Spleen (tissue), 7 donors: ENCODE measurements around the gene TBC1D32.
"Not testable (repeated sequence)": the region's sequence is repeated elsewhere in the genome, so short reads cannot be mapped to it uniquely, and the experiment has no call there.

Source experiments
- POLR2A ChIP-seq, 3 donors: fragments of 450-650 bp; IDR thresholded peaks; one replicate each; pipeline ENCODE4 v1.5.1; 2017; ENCODE audit warnings: antibody characterized with exemption in 3 of 3, mild to moderate bottlenecking in 1 of 3
- POLR2AphosphoS5 ChIP-seq, 3 donors: sonication (generic); formaldehyde crosslinking; IDR thresholded peaks; one replicate each; pipeline ENCODE4 v1.5.1; 2017; ENCODE audit warnings: antibody characterized with exemption in 3 of 3
- TF ChIP-seq, protein P1 (sequence below), 11 experiments: fragments of 200-600 bp in 7 of 11; fragments of 450-650 bp in 4 of 11; sonication (generic) in 4 of 11; IDR thresholded peaks in 8 of 11; conservative IDR thresholded peaks in 3 of 11; 1 replicate in 7 of 11; 2 replicates in 4 of 11; pipeline versions ENCODE4 v1.4.0 to v1.8.0; 2016 to 2021; ENCODE audit warnings: antibody characterized with exemption in 11 of 11, inconsistent platforms in 4 of 11, mild to moderate bottlenecking in 1 of 11
- donor health status: DM: no; HTN: no; CAD: no; lungs with moderate emphysema.
- donor health status: DM: no; HTN: no; CAD: no.
- donor health status: DM: no; HTN: no; CAD: no.

DNA sequence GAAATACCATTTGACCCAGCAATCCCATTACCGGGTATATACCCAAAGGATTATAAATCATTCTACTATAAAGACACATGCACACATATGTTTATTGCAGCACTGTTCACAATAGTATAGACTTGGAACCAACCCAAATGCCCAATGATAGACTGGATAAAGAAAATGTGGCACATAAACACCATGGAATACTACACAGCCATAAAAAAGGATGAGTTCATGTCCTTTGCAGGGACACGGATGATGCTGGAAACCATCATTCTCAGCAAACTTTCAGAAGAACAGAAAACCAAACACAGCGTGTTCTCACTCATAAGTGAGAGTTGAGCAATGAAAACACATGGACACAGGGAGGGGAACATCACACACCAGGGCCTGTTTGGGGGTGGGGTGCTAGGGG lies 33.1 kb downstream of the TBC1D32 start:
- TF ChIP-seq, protein P1, sequence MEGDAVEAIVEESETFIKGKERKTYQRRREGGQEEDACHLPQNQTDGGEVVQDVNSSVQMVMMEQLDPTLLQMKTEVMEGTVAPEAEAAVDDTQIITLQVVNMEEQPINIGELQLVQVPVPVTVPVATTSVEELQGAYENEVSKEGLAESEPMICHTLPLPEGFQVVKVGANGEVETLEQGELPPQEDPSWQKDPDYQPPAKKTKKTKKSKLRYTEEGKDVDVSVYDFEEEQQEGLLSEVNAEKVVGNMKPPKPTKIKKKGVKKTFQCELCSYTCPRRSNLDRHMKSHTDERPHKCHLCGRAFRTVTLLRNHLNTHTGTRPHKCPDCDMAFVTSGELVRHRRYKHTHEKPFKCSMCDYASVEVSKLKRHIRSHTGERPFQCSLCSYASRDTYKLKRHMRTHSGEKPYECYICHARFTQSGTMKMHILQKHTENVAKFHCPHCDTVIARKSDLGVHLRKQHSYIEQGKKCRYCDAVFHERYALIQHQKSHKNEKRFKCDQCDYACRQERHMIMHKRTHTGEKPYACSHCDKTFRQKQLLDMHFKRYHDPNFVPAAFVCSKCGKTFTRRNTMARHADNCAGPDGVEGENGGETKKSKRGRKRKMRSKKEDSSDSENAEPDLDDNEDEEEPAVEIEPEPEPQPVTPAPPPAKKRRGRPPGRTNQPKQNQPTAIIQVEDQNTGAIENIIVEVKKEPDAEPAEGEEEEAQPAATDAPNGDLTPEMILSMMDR (IDR thresholded peaks at IDR 0.05 in 8 of 11, conservative IDR thresholded peaks at IDR 0.05 in 3 of 11): not testable (repeated sequence)
- TF ChIP-seq POLR2A, POLR2AphosphoS5 (IDR thresholded peaks at IDR 0.05): not testable (repeated sequence)
